ENCODE data around the gene ADAMTS13. TPM values are rescaled to one million over a fixed set of nuclear protein-coding genes. Genes with fewer than 3 reads are reported as not detected.

ADAMTS13 gene
- total RNA-seq, 2 donors from 2014 or later = 2.0 to 2.4 TPM

DNA sequence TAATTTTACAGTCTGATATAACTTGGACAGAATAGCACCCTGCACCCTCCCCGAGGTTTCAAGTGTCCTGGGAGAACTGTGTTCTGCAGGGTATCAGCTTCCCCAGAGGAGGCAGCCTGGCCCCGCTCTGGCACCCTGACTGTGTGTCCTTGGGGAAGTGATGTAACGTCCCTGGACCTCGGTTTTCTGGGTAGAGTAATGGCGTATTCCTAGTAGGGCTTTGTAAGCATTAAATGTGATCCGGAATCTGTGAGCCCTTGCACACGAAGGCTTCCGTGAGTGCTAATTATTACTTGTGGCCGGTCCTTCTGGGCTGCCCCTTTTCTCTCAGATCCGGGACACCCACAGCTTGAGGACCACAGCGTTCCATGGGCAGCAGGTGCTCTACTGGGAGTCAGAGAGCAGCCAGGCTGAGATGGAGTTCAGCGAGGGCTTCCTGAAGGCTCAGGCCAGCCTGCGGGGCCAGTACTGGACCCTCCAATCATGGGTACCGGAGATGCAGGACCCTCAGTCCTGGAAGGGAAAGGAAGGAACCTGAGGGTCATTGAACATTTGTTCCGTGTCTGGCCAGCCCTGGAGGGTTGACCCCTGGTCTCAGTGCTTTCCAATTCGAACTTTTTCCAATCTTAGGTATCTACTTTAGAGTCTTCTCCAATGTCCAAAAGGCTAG is 36.6 kb downstream of the ADAMTS13 start:
- Histone ChIP-seq H3K4me1 (peaks cover 0 to 19% of the 10 kb centered on the region in 2 donors), H3K9me3 (no peaks in the 10 kb centered on the region), H3K36me3 (no peaks in the 10 kb centered on the region), H3K27ac (peak overlapping the region; percentile 91 to 97), H3K27me3 (no peaks in the 10 kb centered on the region), H3K4me3 (peak overlapping the region in 1 of 2 donors; percentile 75)
- no peak for DNase-seq (ENCODE audit: low spot score)
- TF ChIP-seq, protein P1, sequence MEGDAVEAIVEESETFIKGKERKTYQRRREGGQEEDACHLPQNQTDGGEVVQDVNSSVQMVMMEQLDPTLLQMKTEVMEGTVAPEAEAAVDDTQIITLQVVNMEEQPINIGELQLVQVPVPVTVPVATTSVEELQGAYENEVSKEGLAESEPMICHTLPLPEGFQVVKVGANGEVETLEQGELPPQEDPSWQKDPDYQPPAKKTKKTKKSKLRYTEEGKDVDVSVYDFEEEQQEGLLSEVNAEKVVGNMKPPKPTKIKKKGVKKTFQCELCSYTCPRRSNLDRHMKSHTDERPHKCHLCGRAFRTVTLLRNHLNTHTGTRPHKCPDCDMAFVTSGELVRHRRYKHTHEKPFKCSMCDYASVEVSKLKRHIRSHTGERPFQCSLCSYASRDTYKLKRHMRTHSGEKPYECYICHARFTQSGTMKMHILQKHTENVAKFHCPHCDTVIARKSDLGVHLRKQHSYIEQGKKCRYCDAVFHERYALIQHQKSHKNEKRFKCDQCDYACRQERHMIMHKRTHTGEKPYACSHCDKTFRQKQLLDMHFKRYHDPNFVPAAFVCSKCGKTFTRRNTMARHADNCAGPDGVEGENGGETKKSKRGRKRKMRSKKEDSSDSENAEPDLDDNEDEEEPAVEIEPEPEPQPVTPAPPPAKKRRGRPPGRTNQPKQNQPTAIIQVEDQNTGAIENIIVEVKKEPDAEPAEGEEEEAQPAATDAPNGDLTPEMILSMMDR (IDR thresholded peaks at IDR 0.05) = no peak

DNA sequence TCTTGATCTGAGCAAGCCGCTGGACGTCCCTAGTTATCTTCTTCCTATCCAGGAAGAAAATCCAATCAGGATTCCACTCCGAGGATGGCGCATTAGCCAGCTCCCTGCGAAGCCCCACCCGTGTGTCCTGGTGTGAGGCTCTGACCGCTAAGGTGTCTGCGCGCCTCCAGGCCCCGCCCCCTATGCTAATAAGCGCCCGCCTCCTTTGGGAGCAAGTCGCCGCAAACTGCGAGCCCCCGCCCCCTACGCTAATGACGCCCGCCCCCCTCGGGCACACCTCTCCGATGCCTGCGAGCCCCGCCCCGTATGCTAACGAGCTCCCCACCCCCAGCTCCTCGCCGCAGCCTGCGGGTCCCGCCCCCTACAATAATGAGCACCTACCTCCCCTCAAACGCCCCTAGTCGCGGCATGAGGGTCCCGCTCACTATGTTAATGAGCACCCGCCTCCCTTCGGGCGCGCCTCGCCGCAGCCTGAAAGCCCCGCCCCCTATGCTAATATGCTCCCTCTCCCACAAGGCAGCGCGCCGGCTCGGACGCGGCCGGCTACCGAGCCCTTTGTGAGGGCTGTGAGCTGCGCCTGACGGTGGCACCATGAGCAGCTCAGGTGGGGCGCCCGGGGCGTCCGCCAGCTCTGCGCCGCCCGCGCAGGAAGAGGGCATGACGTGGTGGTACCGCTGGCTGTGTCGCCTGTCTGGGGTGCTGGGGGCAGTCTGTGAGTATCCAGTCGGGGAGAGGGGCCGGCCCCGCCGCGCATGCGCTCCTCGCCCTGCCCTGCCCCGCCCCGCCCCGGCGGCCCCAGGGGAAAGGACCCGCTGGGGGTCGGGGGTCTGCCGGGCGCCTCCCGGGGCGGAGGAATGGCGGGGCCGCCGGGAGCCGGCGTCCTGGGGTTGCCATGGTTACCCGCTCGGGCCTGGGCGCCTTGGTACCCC is 37.6 kb downstream of the ADAMTS13 start, which contains the start of gene CACFD1:
Gene CACFD1, plus strand, starts transcription at position 503 of the 929 bp plus-strand sequence. Its CDS starts 89 bp downstream, at position 592.
- Histone ChIP-seq H3K27me3 (no peaks in the 10 kb centered on the region), H3K4me3 (peak within 1 kb of the TSS; percentile 62 to 75), H3K4me1 (peaks cover 0 to 19% of the 10 kb centered on the region in 2 donors), H3K36me3 (no peaks in the 10 kb centered on the region), H3K9me3 (no peaks in the 10 kb centered on the region), H3K27ac (peak within 1 kb of the TSS; percentile 91 to 97)
- DNase-seq (ENCODE audit: low spot score) = peak; percentile 96
- TF ChIP-seq, protein P1 (IDR thresholded peaks at IDR 0.05) = no peak

DNA sequence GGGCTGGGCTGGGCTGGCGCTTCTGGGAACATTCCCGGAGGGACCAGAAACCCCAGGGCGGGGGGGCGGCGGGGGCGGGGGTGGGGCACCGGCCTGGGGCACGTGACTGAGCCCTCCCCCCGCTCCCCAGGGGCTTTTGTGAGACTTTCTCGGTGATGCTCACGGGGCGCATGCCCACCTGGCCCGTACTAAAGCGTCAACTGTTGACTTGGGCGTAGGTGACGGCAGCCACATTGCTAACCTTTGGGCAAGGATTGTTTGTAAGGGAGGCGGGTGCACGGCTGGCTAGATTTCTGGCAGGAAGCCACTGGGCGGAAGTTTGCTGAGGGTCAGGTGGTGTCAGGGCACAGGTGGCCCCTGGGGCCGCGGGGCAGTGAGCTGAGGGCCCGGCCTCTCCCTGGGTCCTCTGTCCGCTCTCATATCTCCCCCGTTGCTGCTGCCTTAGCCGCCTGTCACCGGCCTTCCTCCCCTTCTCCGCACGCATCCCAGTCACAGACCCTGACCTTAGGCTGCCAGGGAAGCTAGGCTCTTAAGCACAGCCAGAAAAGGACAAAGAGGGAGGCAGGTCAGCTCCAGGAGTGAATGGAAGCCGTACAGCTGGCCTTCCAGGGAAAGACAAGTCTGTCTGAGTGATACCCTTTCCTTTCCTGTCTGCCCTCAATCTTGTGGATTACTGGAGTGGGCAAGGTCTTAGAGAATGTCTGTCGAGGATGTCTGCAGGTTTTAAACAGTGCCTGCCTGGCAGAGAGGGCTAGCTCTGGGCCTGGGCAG is 38.4 kb downstream of the ADAMTS13 start:
- Histone ChIP-seq H3K4me3 (peak overlapping the region; percentile 62 to 75), H3K27me3 (no peaks in the 10 kb centered on the region), H3K4me1 (peaks cover 0 to 19% of the 10 kb centered on the region in 2 donors), H3K9me3 (no peaks in the 10 kb centered on the region), H3K36me3 (no peaks in the 10 kb centered on the region), H3K27ac (peak overlapping the region; percentile 91 to 97)
- DNase-seq (ENCODE audit: low spot score) = peak; percentile 63
- TF ChIP-seq, protein P1 (IDR thresholded peaks at IDR 0.05) = no peak

DNA sequence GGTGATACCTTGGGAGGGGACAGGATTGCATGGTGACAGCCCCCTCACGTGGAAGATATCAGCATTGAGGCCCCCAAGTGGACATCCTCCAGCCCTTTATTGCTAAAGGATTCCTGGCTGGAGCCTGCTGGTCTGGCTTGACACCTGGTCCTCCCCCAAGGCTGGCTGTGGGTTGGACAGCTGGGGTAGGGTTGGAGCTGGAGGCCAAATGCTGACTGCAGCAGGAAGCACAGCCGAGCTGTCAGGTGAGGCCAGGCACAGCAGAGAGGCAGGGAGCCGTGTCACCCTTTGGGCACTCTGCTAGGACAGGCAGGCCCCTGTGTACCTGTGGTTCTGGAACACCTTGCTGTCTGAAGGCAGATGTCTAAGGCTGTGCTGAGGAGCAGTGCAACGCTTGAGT is 39.8 kb downstream of the ADAMTS13 start:
- Histone ChIP-seq H3K27ac (no peak overlapping the region), H3K36me3 (no peaks in the 10 kb centered on the region), H3K4me1 (peaks cover 0 to 19% of the 10 kb centered on the region in 2 donors), H3K27me3 (no peaks in the 10 kb centered on the region), H3K9me3 (no peaks in the 10 kb centered on the region), H3K4me3 (no peak overlapping the region)
- TF ChIP-seq, protein P1 (IDR thresholded peaks at IDR 0.05) = no peak
- DNase-seq (ENCODE audit: low spot score) = no peak

DNA sequence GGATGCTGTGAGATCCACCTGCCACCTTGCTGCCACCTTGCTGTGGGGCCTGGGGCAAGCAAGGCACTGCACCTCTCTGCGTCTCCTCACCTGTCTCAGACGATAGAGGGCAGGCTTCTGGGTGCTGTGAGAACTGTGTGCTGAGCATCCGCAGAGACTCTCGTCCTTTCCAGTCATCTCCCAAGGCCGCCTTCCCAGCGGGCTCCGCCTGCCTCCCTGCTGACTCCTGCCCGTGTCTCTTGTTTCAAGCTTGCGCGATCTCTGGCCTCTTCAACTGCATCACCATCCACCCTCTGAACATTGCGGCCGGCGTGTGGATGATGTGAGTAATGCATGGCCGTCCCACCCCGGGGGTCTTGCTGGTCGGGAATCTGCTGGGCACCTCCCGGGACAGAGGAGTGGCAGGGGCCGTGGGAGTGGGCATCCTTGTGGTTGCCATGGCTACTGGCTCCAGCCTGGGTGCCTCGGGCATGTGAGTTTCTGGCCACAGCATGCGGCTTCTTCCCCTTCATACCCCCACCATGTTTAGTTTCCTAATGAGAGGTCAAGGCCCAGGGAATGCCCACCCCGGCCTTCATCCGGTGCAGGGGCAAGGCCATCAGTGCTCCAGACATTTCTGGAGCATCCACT is 41.2 kb downstream of the ADAMTS13 start:
- Histone ChIP-seq H3K27me3 (no peaks in the 10 kb centered on the region), H3K9me3 (no peaks in the 10 kb centered on the region), H3K4me1 (peaks cover 0 to 19% of the 10 kb centered on the region in 2 donors), H3K36me3 (no peaks in the 10 kb centered on the region), H3K4me3 (no peak overlapping the region), H3K27ac (no peak overlapping the region)
- TF ChIP-seq, protein P1 (IDR thresholded peaks at IDR 0.05) = no peak
- DNase-seq (ENCODE audit: low spot score) = no peak

Data from right atrium auricular region (tissue), 2 donors.